Stimulated activated CD4-positive, alpha-beta T cell treated with anti-CD3 and anti-CD28 coated beads, Interleukin-1b, Interleukin-23, amount 100 ng/mL, for 48 hours (primary cell): ENCODE measurements around the gene AKIRIN1.
"Not testable (repeated sequence)": the region's sequence is repeated elsewhere in the genome, so short reads cannot be mapped to it uniquely, and the experiment has no call there.

Experiments
- DNase-seq: peaks from one replicate; pipeline ENCODE4 v3.0.0-alpha.2; 2020

The AKIRIN1 gene

GRCh38 chr1:39046613-39047210 is 55.6 kb downstream of the AKIRIN1 start:
- DNase-seq, result no peak

GRCh38 chr1:39047374-39048229 is 56.5 kb downstream of the AKIRIN1 start:
- DNase-seq, result peak; percentile 10

GRCh38 chr1:39048745-39049370 is 57.8 kb downstream of the AKIRIN1 start:
- DNase-seq, result no peak

GRCh38 chr1:39050001-39050400 is 58.9 kb downstream of the AKIRIN1 start:
- no peak for DNase-seq

- DNase-seq, result not testable (repeated sequence)
Measured at GRCh38 chr1:39051193-39051850, 60.2 kb downstream of the AKIRIN1 start.

- no peak for DNase-seq
Measured at GRCh38 chr1:39051956-39052355, 60.9 kb downstream of the AKIRIN1 start.

- DNase-seq, result not testable (repeated sequence)
Measured at GRCh38 chr1:39055213-39055710, 64.2 kb downstream of the AKIRIN1 start.
